Breast epithelium (tissue), 3 donors: Measurements from ENCODE around the gene OSBPL9.

ENCODE experiments used
- POLR2AphosphoS5 ChIP-seq, 3 donors: sonication (generic); formaldehyde crosslinking; IDR thresholded peaks; one replicate each; pipeline ENCODE4 v1.6.1; 2017; ENCODE audit warnings: antibody characterized with exemption in 3 of 3
- TF ChIP-seq, protein P1 (sequence below), 3 donors: fragments of 450-650 bp; IDR thresholded peaks; one replicate each; pipeline ENCODE4 v1.5.1; 2016 to 2017; ENCODE audit warnings: antibody characterized with exemption in 3 of 3, mild to moderate bottlenecking in 3 of 3, moderate library complexity in 3 of 3

GRCh38 chr1:51623450-51623849 lies 6.6 kb downstream of the OSBPL9 start:
- TF ChIP-seq, protein P1, sequence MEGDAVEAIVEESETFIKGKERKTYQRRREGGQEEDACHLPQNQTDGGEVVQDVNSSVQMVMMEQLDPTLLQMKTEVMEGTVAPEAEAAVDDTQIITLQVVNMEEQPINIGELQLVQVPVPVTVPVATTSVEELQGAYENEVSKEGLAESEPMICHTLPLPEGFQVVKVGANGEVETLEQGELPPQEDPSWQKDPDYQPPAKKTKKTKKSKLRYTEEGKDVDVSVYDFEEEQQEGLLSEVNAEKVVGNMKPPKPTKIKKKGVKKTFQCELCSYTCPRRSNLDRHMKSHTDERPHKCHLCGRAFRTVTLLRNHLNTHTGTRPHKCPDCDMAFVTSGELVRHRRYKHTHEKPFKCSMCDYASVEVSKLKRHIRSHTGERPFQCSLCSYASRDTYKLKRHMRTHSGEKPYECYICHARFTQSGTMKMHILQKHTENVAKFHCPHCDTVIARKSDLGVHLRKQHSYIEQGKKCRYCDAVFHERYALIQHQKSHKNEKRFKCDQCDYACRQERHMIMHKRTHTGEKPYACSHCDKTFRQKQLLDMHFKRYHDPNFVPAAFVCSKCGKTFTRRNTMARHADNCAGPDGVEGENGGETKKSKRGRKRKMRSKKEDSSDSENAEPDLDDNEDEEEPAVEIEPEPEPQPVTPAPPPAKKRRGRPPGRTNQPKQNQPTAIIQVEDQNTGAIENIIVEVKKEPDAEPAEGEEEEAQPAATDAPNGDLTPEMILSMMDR (IDR thresholded peaks at IDR 0.05) = no peak
- no peak for TF ChIP-seq POLR2AphosphoS5 (IDR thresholded peaks at IDR 0.05)
